ENCODE measurements around the gene PFKM. TPM values are rescaled to one million over a fixed set of nuclear protein-coding genes. Genes with fewer than 3 reads are reported as not detected.

The PFKM gene
- total and polyA plus RNA-seq, 9 of the 15 experiments (the other 6 are each of a cell fraction or from before 2014, with no cell fraction given): 16.5 to 39.9 (median 31.7) TPM

GRCh38 chr12:48128800-48129199, 9.6 kb downstream of the PFKM start:
- H3K9me3 ChIP-seq (replicated peaks; ENCODE audit: control insufficient read depth, insufficient read depth, low read depth, low read length): no peaks in the 10 kb centered on the region
- intact Hi-C loops (cut with micrococcal nuclease) (no loop called here), in situ Hi-C loops (cut with MboI) (no loop called here)
- no peaks in the 10 kb centered on the region for H3K27me3 ChIP-seq (ENCODE audit: control insufficient read depth in 2 of 2, insufficient read depth in 2 of 2, low read length in 2 of 2)
- ChIA-PET CTCF (ENCODE audit: low intra/inter-chr PET ratio) (no interaction called here), POLR2A (no interaction called here)
- no peak overlapping the region for H3K27ac ChIP-seq (ENCODE audit: extremely low read depth, low read depth, low read length)
- DNase-seq (ENCODE audit: extremely low read depth in 1 of 4, low spot score in 3 of 4) (no peak), ATAC-seq (no peak), FAIRE-seq (no peak)
- BruUV-seq (replicated peaks): no TSS peak
- WGBS (ENCODE audit: insufficient coverage, low coverage, missing lambda C conversion rate): 90% methylated on average over 1 of the region's 1 CpG
- H3K79me2 ChIP-seq (ENCODE audit: control insufficient read depth, insufficient read depth, low read length): no peaks in the 10 kb centered on the region
- H3K4me2 ChIP-seq (ENCODE audit: insufficient read depth, low read length): no peak overlapping the region
- TF ChIP-seq E4F1 (CRISPR knock-in tag; IDR thresholded peaks at IDR 0.05; ENCODE audit: borderline replicate concordance): no peak
- TF ChIP-seq ZNF75A (CRISPR knock-in tag; IDR thresholded peaks at IDR 0.05): no peak
- TF ChIP-seq NFATC3 (IDR thresholded peaks at IDR 0.05): no peak
- no peak for TF ChIP-seq ZNF644 (tag; IDR thresholded peaks at IDR 0.05; ENCODE audit: low read depth)
- TF ChIP-seq GABPB2 (CRISPR knock-in tag; conservative IDR thresholded peaks at IDR 0.05): no peak
- TF ChIP-seq FIP1L1 (IDR thresholded peaks at IDR 0.05; ENCODE audit: low read depth, low read length, poor library complexity, severe bottlenecking): no peak
- TF ChIP-seq KHSRP (IDR thresholded peaks at IDR 0.05): no peak
- no peak for TF ChIP-seq ZNF280B (CRISPR knock-in tag; IDR thresholded peaks at IDR 0.05)
- TF ChIP-seq MLX (CRISPR knock-in tag; conservative IDR thresholded peaks at IDR 0.05): no peak
- no peak for TF ChIP-seq ARID2 (IDR thresholded peaks at IDR 0.05)
- TF ChIP-seq TAF1 (IDR thresholded peaks at IDR 0.05; ENCODE audit: control insufficient read depth, extremely low read depth, insufficient read depth, low read length, severe bottlenecking): no peak
- no peak for TF ChIP-seq ZNF785 (CRISPR knock-in tag; IDR thresholded peaks at IDR 0.05)
- no peak for TF ChIP-seq NCOA6 (IDR thresholded peaks at IDR 0.05)
- TF ChIP-seq ZNF57 (CRISPR knock-in tag; IDR thresholded peaks at IDR 0.05): no peak
- no peak for TF ChIP-seq CCAR2 (IDR thresholded peaks at IDR 0.05; ENCODE audit: low read depth, low read length)
- no peak for TF ChIP-seq MED1 (CRISPR knock-in tag; IDR thresholded peaks at IDR 0.05; ENCODE audit: borderline replicate concordance)
- TF ChIP-seq ZNF224 (CRISPR knock-in tag; IDR thresholded peaks at IDR 0.05): no peak
- TF ChIP-seq KAT2B (IDR thresholded peaks at IDR 0.05; ENCODE audit: low read depth, low read length): no peak
- no peaks in the 10 kb centered on the region for H4K20me1 ChIP-seq (replicated peaks; ENCODE audit: control insufficient read depth, insufficient read depth, low read length)
- H3K9me1 ChIP-seq (ENCODE audit: control insufficient read depth, insufficient read depth, low read length): no peaks in the 10 kb centered on the region
- no peak overlapping the region for H2AFZ ChIP-seq (ENCODE audit: low read depth, low read length)
- H3K4me3 ChIP-seq: no peak overlapping the region
- H3K9ac ChIP-seq (ENCODE audit: insufficient read depth in 1 of 2, low read depth in 2 of 2, low read length in 2 of 2): no peak overlapping the region
- H3K4me1 ChIP-seq (replicated peaks in 1 of 2; ENCODE audit: control insufficient read depth in 2 of 2, insufficient read depth in 2 of 2, low read length in 2 of 2): no peaks in the 10 kb centered on the region
- H3K36me3 ChIP-seq (ENCODE audit: control insufficient read depth, insufficient read depth, low read length): peaks cover 69% of the 10 kb centered on the region; the same call in 2 of the 3 replicates
